Caco-2 (cell line): ENCODE data around the gene TRPC4AP. TPM values are rescaled to one million over a fixed set of nuclear protein-coding genes. Genes with fewer than 3 reads are reported as not detected.
"Not testable (repeated sequence)": the region's sequence is repeated elsewhere in the genome, so short reads cannot be mapped to it uniquely, and the experiment has no call there.

ENCODE experiments used
- BruUV-seq: library from RNA; stranded (reverse); fragments of 400-500 nt; replicated peaks from 2 replicates; lab custom pipeline; 2021; lab: Mats Ljungman, UMichigan
- CTCF ChIA-PET: fragments of 300-600 bp; sonication (Branson Sonifier 250); formaldehyde crosslinking; loops from one replicate; lab custom pipeline; 2022; ENCODE audit warnings: antibody characterized with exemption; lab: Charles Lee
- POLR2A ChIA-PET: fragments of 300-600 bp; sonication (Branson Sonifier 250); formaldehyde crosslinking; loops from one replicate; lab custom pipeline; 2022; ENCODE audit warnings: antibody characterized with exemption; lab: Charles Lee
- DNase-seq, 2 experiments: peaks; one replicate each; pipeline versions ENCODE4 v3.0.0 to v3.0.0-alpha.2; 2020 to 2022
- H3K27me3 ChIP-seq: replicated peaks from 2 replicates; pipeline ENCODE4 v1.6.0; 2011; ENCODE audit warnings: low read length; ENCODE audit not compliant: control insufficient read depth, insufficient read depth
- H3K36me3 ChIP-seq: 2 replicates; pipeline ENCODE4 v1.5.1; 2011; ENCODE audit warnings: low read length; ENCODE audit not compliant: control insufficient read depth, insufficient read depth
- H3K4me1 ChIP-seq: fragments of 250-450 bp; sonication (Bioruptor Pico); 2 replicates; pipeline ENCODE4 v1.5.1; 2020; ENCODE audit warnings: mild to moderate bottlenecking
- H3K4me3 ChIP-seq: 2 replicates; pipeline ENCODE4 v1.5.1; 2011; ENCODE audit warnings: low read depth, mild to moderate bottlenecking, control low read depth, low read length
- H3K9me3 ChIP-seq: fragments of 250-450 bp; sonication (Bioruptor Pico); 2 replicates; pipeline ENCODE4 v1.5.1; 2020; ENCODE audit warnings: mild to moderate bottlenecking, moderate library complexity
- H3K27ac Mint-ChIP-seq: one replicate; pipeline ENCODE4 v1.8.0; 2022; ENCODE audit warnings: mixed read lengths; ENCODE audit not compliant: unreplicated experiment
- H3K27me3 Mint-ChIP-seq: one replicate; pipeline ENCODE4 v1.8.0; 2022; ENCODE audit warnings: mixed read lengths; ENCODE audit not compliant: insufficient read depth, unreplicated experiment
- H3K36me3 Mint-ChIP-seq: one replicate; pipeline ENCODE4 v1.8.0; 2022; ENCODE audit warnings: mild to moderate bottlenecking, mixed read lengths; ENCODE audit not compliant: insufficient read depth, unreplicated experiment
- H3K4me1 Mint-ChIP-seq: one replicate; pipeline ENCODE4 v1.8.0; 2022; ENCODE audit warnings: low read depth, mixed read lengths; ENCODE audit not compliant: unreplicated experiment
- H3K4me3 Mint-ChIP-seq: one replicate; pipeline ENCODE4 v1.8.0; 2022; ENCODE audit warnings: mild to moderate bottlenecking, moderate library complexity, mixed read lengths; ENCODE audit not compliant: unreplicated experiment
- H3K9me3 Mint-ChIP-seq: one replicate; pipeline ENCODE4 v1.8.0; 2022; ENCODE audit warnings: mixed read lengths; ENCODE audit not compliant: unreplicated experiment
- CTCF ChIP-seq, 2 experiments: fragments of 200-600 bp in 1 of 2; IDR thresholded peaks; 1 replicate in 1 of 2; 2 replicates in 1 of 2; pipeline versions ENCODE4 v1.5.1 to v1.8.0; 2011 to 2022; ENCODE audit warnings: antibody characterized with exemption in 1 of 2, control low read depth in 1 of 2, inconsistent platforms in 1 of 2, low read depth in 1 of 2, low read length in 1 of 2, mild to moderate bottlenecking in 1 of 2, moderate library complexity in 1 of 2; ENCODE audit not compliant: insufficient read depth in 1 of 2, severe bottlenecking in 1 of 2, unreplicated experiment in 1 of 2
- intact Hi-C: fragments of 100-400 bp; cut with micrococcal nuclease; formaldehyde crosslinking; loops from one replicate; pipeline ENCODE4 v1.10.0; 2022; ENCODE audit not compliant: unreplicated experiment
- total RNA-seq: library from RNA; stranded (reverse); gene quantifications from 2 replicates; pipeline ENCODE4 v1.2.3, GENCODE V29; 2022

The TRPC4AP gene
- total RNA-seq, 1 experiment from 2014 or later, result 144 TPM

GRCh38 chr20:35116258-35116657, 23.7 kb upstream of the TRPC4AP start:
- Mint-ChIP-seq H3K4me3 (no peak overlapping the region), H3K27me3 (no peaks in the 10 kb centered on the region), H3K9me3 (no peaks in the 10 kb centered on the region), H3K4me1 (peaks cover 8% of the 10 kb centered on the region), H3K36me3 (peaks cover 38% of the 10 kb centered on the region), H3K27ac (no peak overlapping the region)
- intact Hi-C loops, result no loop called here
- no TSS peak for BruUV-seq
- H3K27me3 ChIP-seq, result no peaks in the 10 kb centered on the region
- no peak for TF ChIP-seq CTCF (IDR thresholded peaks at IDR 0.05; ENCODE audit: insufficient read depth in 1 of 2, low read depth in 1 of 2, low read length in 1 of 2, severe bottlenecking in 1 of 2, unreplicated experiment in 1 of 2)
- H3K36me3 ChIP-seq, result no peaks in the 10 kb centered on the region; the same call in 1 of the 2 replicates
- no peak for DNase-seq
- CTCF ChIA-PET, result no interaction called here
- H3K9me3 ChIP-seq, result no peaks in the 10 kb centered on the region
- H3K4me3 ChIP-seq, result no peak overlapping the region
- no peaks in the 10 kb centered on the region for H3K4me1 ChIP-seq
- POLR2A ChIA-PET, result interaction anchor here (0.6 kb wide), 1 partner anchor 147 kb away, joined by 4 read pairs; no protein-coding TSS in a partner anchor

- intact Hi-C loops, result no loop called here
- Mint-ChIP-seq H3K4me3 (no peak overlapping the region), H3K27me3 (no peaks in the 10 kb centered on the region), H3K9me3 (no peaks in the 10 kb centered on the region), H3K27ac (no peak overlapping the region), H3K4me1 (peaks cover 8% of the 10 kb centered on the region), H3K36me3 (peaks cover 32% of the 10 kb centered on the region)
- no peak for TF ChIP-seq CTCF (IDR thresholded peaks at IDR 0.05; ENCODE audit: insufficient read depth in 1 of 2, low read depth in 1 of 2, low read length in 1 of 2, severe bottlenecking in 1 of 2, unreplicated experiment in 1 of 2)
- ChIA-PET CTCF (interaction anchor here (1.4 kb wide), 1 partner anchor 19 kb away, joined by 9 read pairs; no protein-coding TSS in a partner anchor), POLR2A (no interaction called here)
- Histone ChIP-seq H3K4me1 (no peaks in the 10 kb centered on the region), H3K4me3 (no peak overlapping the region), H3K36me3 (no peaks in the 10 kb centered on the region; the same call in 1 of the 2 replicates), H3K27me3 (no peaks in the 10 kb centered on the region), H3K9me3 (no peaks in the 10 kb centered on the region)
- BruUV-seq, result no TSS peak
- no peak for DNase-seq
These were observed 23.0 kb upstream of the TRPC4AP start for GRCh38 chr20:35115606-35116005.

- not testable (repeated sequence) for BruUV-seq
These were observed 19.7 kb upstream of the TRPC4AP start for GRCh38 chr20:35112276-35112675.

More at GRCh38 chr20:35112276-35112675, 19.7 kb upstream of the TRPC4AP start:
- peaks cover 20% of the 10 kb centered on the region for H3K36me3 Mint-ChIP-seq
- H3K27ac Mint-ChIP-seq, H3K4me1 ChIP-seq, H3K4me1 Mint-ChIP-seq, H3K4me3 Mint-ChIP-seq, intact Hi-C loops, H3K27me3 ChIP-seq, H3K36me3 ChIP-seq, H3K27me3 Mint-ChIP-seq, H3K4me3 ChIP-seq, H3K9me3 ChIP-seq, DNase-seq, POLR2A ChIA-PET, H3K9me3 Mint-ChIP-seq: not testable (repeated sequence)
- CTCF ChIA-PET, result interaction anchor here (1.5 kb wide), 1 partner anchor 16 kb away, joined by 11 read pairs; no protein-coding TSS in a partner anchor
